Testis (tissue), 5 donors: ENCODE results near the gene SMIM22. TPM values are rescaled to one million over a fixed set of nuclear protein-coding genes. Genes with fewer than 3 reads are reported as not detected.

Source experiments
- DNase-seq: peaks from one replicate; pipeline ENCODE4 v3.0.0-alpha.2; 2019
- H3K27ac ChIP-seq, 2 donors: fragments of 200-600 bp; sonication (generic); one replicate each; pipeline ENCODE4 v1.5.1; 2019
- H3K27me3 ChIP-seq: fragments of 200-600 bp; sonication (generic); one replicate; pipeline ENCODE4 v1.5.1; 2019
- H3K36me3 ChIP-seq: fragments of 200-600 bp; sonication (generic); one replicate; pipeline ENCODE4 v1.5.1; 2017; ENCODE audit warnings: low read depth; ENCODE audit errors: missing control alignments
- H3K4me1 ChIP-seq: fragments of 200-600 bp; sonication (generic); one replicate; pipeline ENCODE4 v1.5.1; 2019
- H3K4me3 ChIP-seq, 2 donors: fragments of 200-600 bp; sonication (generic); one replicate each; pipeline ENCODE4 v1.5.1; 2017 to 2019
- H3K9me3 ChIP-seq: fragments of 200-600 bp; sonication (generic); one replicate; pipeline ENCODE4 v1.5.1; 2017
- CTCF ChIP-seq, 3 experiments: fragments of 450-650 bp in 2 of 3; fragments of 200-600 bp in 1 of 3; sonication (generic) in 1 of 3; IDR thresholded peaks; one replicate each; pipeline ENCODE4 v1.5.1; 2016 to 2019; ENCODE audit warnings: antibody characterized with exemption in 3 of 3, mild to moderate bottlenecking in 2 of 3, moderate library complexity in 1 of 3
- POLR2A ChIP-seq: fragments of 450-650 bp; IDR thresholded peaks from one replicate; pipeline ENCODE4 v1.6.1; 2017; ENCODE audit warnings: antibody characterized with exemption, mild to moderate bottlenecking, moderate library complexity
- WGBS, 2 donors: methylation state at CpG; one replicate each; pipeline ENCODE4 v1.1.5; 2018; 5-methylcytosine and 5-hydroxymethylcytosine counted together
- intact Hi-C: fragments of 100-400 bp; cut with DNase I; formaldehyde crosslinking; loops from one replicate; pipeline ENCODE4 v1.15.1; 2023; ENCODE audit warnings: low total_unique reads
- long read RNA-seq, 2 donors: transcript quantifications; one replicate each; lab custom pipeline, GENCODE V29; 2026
- polyA plus RNA-seq: library from polyadenylated mRNA; stranded (reverse); fragments of 350-450 nt; fragmentation: Illumina TruSeq; extraction: RNeasy Lipid Tissue Mini Kit (QIAGEN cat#74804); gene quantifications from one replicate; pipeline ENCODE4 v1.2.3, GENCODE V29; 2014; ENCODE audit warnings: low read depth, low replicate concordance; ENCODE audit not compliant: insufficient read depth
- total RNA-seq, 2 donors: library from RNA; depleted of rRNA; stranded (reverse); fragments of >200 nt; gene quantifications; one replicate each; pipeline ENCODE4 v1.2.3, GENCODE V29; 2016

The SMIM22 gene
- total RNA-seq (1 to 10 TPM; 6.1 to 9.8 TPM), polyA plus RNA-seq (41.3 TPM)
- long read RNA-seq, donor 1, partial matches to known transcripts: 5 of 10 reads
- long read RNA-seq, donor 1, other reads (novel, unspliced or antisense): 5 of 10 reads
- long read RNA-seq, donor 2, partial matches to known transcripts: 18 of 32 reads
- long read RNA-seq, donor 2, other reads (novel, unspliced or antisense): 14 of 32 reads

GRCh38 chr16:4795181-4795827 lies at the start of gene SMIM22:
Gene SMIM22, plus strand, starts transcription at chr16:4795369. Its CDS starts 366 bp downstream, at chr16:4795735.
- DNase-seq: no peak
- Histone ChIP-seq H3K9me3 (no peaks in the 10 kb centered on the region), H3K4me1 (no peaks in the 10 kb centered on the region), H3K27ac (no peak within 1 kb of the TSS), H3K36me3 (no peaks in the 10 kb centered on the region), H3K27me3 (no peaks in the 10 kb centered on the region), H3K4me3 (no peak within 1 kb of the TSS)
- intact Hi-C loops: no loop called here
- WGBS, 2 donors: 77 to 85% methylated on average over 9 to 14 of the region's 14 CpGs
- TF ChIP-seq POLR2A (no peak), CTCF (IDR thresholded peaks at IDR 0.05) (no peak)

- no peak overlapping the region for H3K27ac ChIP-seq
- intact Hi-C loops: no loop called here
- H3K36me3 ChIP-seq: no peaks in the 10 kb centered on the region
- H3K4me3 ChIP-seq: no peak overlapping the region
- H3K9me3 ChIP-seq: no peaks in the 10 kb centered on the region
- 82 to 92% methylated on average over 4 to 8 of the region's 8 CpGs for WGBS, 2 donors
- peaks cover 18% of the 10 kb centered on the region for H3K4me1 ChIP-seq
- no peaks in the 10 kb centered on the region for H3K27me3 ChIP-seq
- TF ChIP-seq POLR2A (no peak), CTCF (IDR thresholded peaks at IDR 0.05) (no peak)
- DNase-seq: no peak
These were observed 49.0 kb upstream of the SMIM22 start for GRCh38 chr16:4746215-4746614.

GRCh38 chr16:4746991-4747574 lies 48.1 kb upstream of the SMIM22 start:
- no peak overlapping the region for H3K4me3 ChIP-seq
- no peaks in the 10 kb centered on the region for H3K36me3 ChIP-seq
- peaks cover 18% of the 10 kb centered on the region for H3K4me1 ChIP-seq
- WGBS, 2 donors: 48 to 53% methylated on average over 3 to 15 of the region's 15 CpGs
- DNase-seq: peak; percentile 52
- peak overlapping the region; percentile 9 to 15 for H3K27ac ChIP-seq
- TF ChIP-seq CTCF (IDR thresholded peaks at IDR 0.05) (no peak), POLR2A (no peak)
- no peaks in the 10 kb centered on the region for H3K9me3 ChIP-seq
- intact Hi-C loops: no loop called here
- no peaks in the 10 kb centered on the region for H3K27me3 ChIP-seq

GRCh38 chr16:4747906-4748681 lies 47.1 kb upstream of the SMIM22 start:
- no peak overlapping the region for H3K4me3 ChIP-seq
- WGBS, 2 donors: 67 to 72% methylated on average over 14 of the region's 14 CpGs
- TF ChIP-seq CTCF (IDR thresholded peaks at IDR 0.05): no peak
- TF ChIP-seq POLR2A: no peak
- peak overlapping the region in 1 of 2 donors; percentile 9 for H3K27ac ChIP-seq
- H3K27me3 ChIP-seq: no peaks in the 10 kb centered on the region
- H3K36me3 ChIP-seq: no peaks in the 10 kb centered on the region
- no peak for DNase-seq
- H3K4me1 ChIP-seq: peaks cover 16% of the 10 kb centered on the region
- intact Hi-C loops: no loop called here
- no peaks in the 10 kb centered on the region for H3K9me3 ChIP-seq
